ENCODE measurements around the gene COTL1. TPM values are rescaled to one million over a fixed set of nuclear protein-coding genes. Genes with fewer than 3 reads are reported as not detected.

Gene COTL1
- total and polyA plus RNA-seq, 4 donors, result 12.0 to 59.5 (median 23.0) TPM

DNA sequence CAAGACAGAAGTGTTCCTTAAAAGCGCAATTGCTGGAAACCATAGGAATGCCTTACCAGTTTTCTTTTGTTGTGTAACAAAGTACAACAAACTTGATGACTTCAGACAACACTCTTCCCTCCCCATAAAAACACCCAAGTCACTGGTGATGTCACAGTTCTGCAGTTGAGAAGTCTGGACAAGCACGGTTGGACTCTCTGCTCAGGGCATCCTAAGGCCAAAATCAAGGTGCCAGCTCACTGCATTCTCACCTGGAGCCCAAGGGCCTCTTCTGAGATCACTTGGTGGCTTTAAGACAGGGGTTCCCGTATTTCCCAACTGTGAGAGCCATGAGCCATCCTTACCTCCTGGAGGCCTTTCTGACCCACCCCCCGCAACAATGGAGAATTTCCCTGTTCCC, 67.8 kb downstream of the COTL1 start:
- no peak for DNase-seq (ENCODE audit: low spot score)
- Histone ChIP-seq H3K27me3 (ENCODE audit: control insufficient read depth in 4 of 4, insufficient read depth in 4 of 4, low read length in 3 of 4) (no peaks in the 10 kb centered on the region), H3K4me1 (ENCODE audit: control insufficient read depth in 4 of 4, insufficient read depth in 4 of 4, low read length in 3 of 4) (no peaks in the 10 kb centered on the region), H3K36me3 (ENCODE audit: control insufficient read depth in 4 of 4, insufficient read depth in 3 of 4, low read depth in 1 of 4, low read length in 3 of 4) (no peaks in the 10 kb centered on the region), H3K27ac (ENCODE audit: low read depth in 1 of 2, low read length in 2 of 2) (no peak overlapping the region), H3K9ac (ENCODE audit: low read depth in 1 of 2, low read length in 2 of 2) (peak overlapping the region in 1 of 2 donors; percentile 2), H3K9me3 (ENCODE audit: control insufficient read depth in 4 of 4, low read length in 3 of 4) (no peaks in the 10 kb centered on the region), H3K4me3 (ENCODE audit: low read depth in 1 of 3, low read length in 3 of 3) (no peak overlapping the region)
- 79% methylated on average over 4 of the region's 4 CpGs for WGBS
- TF ChIP-seq HNF4A (conservative IDR thresholded peaks at IDR 0.05), result no peak
- TF ChIP-seq GABPA (IDR thresholded peaks at IDR 0.05 in 1 of 2, conservative IDR thresholded peaks at IDR 0.05 in 1 of 2), result no peak

DNA sequence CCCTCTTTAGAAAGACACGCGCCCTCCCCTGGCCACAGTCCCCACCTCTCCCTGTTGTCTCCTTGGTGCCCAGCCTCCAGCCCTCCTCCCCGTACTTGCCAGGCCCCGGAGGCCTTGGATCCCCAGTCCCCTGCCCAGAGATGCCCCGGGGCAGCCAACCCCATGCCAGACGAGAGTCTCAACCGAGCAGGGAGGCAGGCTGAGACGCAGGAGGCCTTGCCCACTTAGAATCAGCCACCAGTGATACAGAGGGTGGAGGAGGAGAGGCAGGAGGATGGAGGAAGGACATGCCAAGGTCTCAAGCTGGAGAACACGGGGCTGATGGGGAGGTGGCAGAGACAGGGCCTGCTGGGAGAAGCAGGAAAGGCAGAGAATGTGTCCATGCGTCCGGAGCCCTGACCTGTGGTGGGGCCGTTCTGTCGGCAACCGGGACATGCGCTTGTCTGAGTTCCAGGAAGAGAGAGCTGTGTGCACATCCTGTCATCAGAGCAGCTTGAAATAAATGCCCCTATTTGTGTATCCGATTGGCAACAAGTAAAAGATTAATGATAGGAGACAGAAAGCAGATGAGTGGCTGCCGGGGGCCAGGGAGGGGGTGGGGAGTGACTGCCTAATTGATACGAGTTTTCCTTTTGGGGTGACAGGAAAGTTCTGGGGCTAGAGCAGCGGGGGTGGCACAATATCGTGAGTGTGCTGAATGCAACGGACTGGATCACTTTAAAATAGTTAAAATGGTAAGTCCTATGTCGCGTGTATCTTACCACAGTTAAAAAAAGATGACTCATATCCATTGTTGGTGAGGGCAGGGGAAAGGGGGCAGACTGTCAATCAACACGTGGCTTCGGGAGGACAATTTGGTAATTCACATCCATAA, 68.7 kb downstream of the COTL1 start:
- Histone ChIP-seq H3K9me3 (ENCODE audit: control insufficient read depth in 4 of 4, low read length in 3 of 4) (no peaks in the 10 kb centered on the region), H3K4me3 (ENCODE audit: low read depth in 1 of 3, low read length in 3 of 3) (no peak overlapping the region), H3K4me1 (ENCODE audit: control insufficient read depth in 4 of 4, insufficient read depth in 4 of 4, low read length in 3 of 4) (no peaks in the 10 kb centered on the region), H3K9ac (ENCODE audit: low read depth in 1 of 2, low read length in 2 of 2) (no peak overlapping the region), H3K27me3 (ENCODE audit: control insufficient read depth in 4 of 4, insufficient read depth in 4 of 4, low read length in 3 of 4) (no peaks in the 10 kb centered on the region), H3K36me3 (ENCODE audit: control insufficient read depth in 4 of 4, insufficient read depth in 3 of 4, low read depth in 1 of 4, low read length in 3 of 4) (no peaks in the 10 kb centered on the region), H3K27ac (ENCODE audit: low read depth in 1 of 2, low read length in 2 of 2) (peak overlapping the region; percentile 17 to 46)
- WGBS, result 71% methylated on average over 25 of the region's 25 CpGs
- DNase-seq (ENCODE audit: low spot score), result no peak
- TF ChIP-seq HNF4A (conservative IDR thresholded peaks at IDR 0.05) (no peak), SP1 (IDR thresholded peaks at IDR 0.05) (peak; percentile 41), NR2F2 (IDR thresholded peaks at IDR 0.05) (peak; percentile 79), TAF1 (conservative IDR thresholded peaks at IDR 0.05) (no peak), RXRA (IDR thresholded peaks at IDR 0.05) (peak; percentile 5 to 17)
- TF ChIP-seq, protein P1, sequence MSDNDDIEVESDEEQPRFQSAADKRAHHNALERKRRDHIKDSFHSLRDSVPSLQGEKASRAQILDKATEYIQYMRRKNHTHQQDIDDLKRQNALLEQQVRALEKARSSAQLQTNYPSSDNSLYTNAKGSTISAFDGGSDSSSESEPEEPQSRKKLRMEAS (IDR thresholded peaks at IDR 0.05), result no peak
- TF ChIP-seq, protein P2, sequence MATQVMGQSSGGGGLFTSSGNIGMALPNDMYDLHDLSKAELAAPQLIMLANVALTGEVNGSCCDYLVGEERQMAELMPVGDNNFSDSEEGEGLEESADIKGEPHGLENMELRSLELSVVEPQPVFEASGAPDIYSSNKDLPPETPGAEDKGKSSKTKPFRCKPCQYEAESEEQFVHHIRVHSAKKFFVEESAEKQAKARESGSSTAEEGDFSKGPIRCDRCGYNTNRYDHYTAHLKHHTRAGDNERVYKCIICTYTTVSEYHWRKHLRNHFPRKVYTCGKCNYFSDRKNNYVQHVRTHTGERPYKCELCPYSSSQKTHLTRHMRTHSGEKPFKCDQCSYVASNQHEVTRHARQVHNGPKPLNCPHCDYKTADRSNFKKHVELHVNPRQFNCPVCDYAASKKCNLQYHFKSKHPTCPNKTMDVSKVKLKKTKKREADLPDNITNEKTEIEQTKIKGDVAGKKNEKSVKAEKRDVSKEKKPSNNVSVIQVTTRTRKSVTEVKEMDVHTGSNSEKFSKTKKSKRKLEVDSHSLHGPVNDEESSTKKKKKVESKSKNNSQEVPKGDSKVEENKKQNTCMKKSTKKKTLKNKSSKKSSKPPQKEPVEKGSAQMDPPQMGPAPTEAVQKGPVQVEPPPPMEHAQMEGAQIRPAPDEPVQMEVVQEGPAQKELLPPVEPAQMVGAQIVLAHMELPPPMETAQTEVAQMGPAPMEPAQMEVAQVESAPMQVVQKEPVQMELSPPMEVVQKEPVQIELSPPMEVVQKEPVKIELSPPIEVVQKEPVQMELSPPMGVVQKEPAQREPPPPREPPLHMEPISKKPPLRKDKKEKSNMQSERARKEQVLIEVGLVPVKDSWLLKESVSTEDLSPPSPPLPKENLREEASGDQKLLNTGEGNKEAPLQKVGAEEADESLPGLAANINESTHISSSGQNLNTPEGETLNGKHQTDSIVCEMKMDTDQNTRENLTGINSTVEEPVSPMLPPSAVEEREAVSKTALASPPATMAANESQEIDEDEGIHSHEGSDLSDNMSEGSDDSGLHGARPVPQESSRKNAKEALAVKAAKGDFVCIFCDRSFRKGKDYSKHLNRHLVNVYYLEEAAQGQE (IDR thresholded peaks at IDR 0.05), result no peak
- TF ChIP-seq, protein P3, sequence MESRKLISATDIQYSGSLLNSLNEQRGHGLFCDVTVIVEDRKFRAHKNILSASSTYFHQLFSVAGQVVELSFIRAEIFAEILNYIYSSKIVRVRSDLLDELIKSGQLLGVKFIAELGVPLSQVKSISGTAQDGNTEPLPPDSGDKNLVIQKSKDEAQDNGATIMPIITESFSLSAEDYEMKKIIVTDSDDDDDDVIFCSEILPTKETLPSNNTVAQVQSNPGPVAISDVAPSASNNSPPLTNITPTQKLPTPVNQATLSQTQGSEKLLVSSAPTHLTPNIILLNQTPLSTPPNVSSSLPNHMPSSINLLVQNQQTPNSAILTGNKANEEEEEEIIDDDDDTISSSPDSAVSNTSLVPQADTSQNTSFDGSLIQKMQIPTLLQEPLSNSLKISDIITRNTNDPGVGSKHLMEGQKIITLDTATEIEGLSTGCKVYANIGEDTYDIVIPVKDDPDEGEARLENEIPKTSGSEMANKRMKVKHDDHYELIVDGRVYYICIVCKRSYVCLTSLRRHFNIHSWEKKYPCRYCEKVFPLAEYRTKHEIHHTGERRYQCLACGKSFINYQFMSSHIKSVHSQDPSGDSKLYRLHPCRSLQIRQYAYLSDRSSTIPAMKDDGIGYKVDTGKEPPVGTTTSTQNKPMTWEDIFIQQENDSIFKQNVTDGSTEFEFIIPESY (IDR thresholded peaks at IDR 0.05), result no peak
- TF ChIP-seq, protein P4, sequence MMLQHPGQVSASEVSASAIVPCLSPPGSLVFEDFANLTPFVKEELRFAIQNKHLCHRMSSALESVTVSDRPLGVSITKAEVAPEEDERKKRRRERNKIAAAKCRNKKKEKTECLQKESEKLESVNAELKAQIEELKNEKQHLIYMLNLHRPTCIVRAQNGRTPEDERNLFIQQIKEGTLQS (IDR thresholded peaks at IDR 0.05), result no peak

All from liver (tissue), 9 donors.